GM10847 (cell line): ENCODE measurements around the gene ADGRG4.
"Not testable (repeated sequence)": the region's sequence is repeated elsewhere in the genome, so short reads cannot be mapped to it uniquely, and the experiment has no call there.

Experiments
- POLR2A ChIP-seq: IDR thresholded peaks from 2 replicates; pipeline ENCODE4 v1.6.1; 2011; ENCODE audit not compliant: insufficient read length; ENCODE audit errors: extremely low read depth

Gene ADGRG4, protein sequence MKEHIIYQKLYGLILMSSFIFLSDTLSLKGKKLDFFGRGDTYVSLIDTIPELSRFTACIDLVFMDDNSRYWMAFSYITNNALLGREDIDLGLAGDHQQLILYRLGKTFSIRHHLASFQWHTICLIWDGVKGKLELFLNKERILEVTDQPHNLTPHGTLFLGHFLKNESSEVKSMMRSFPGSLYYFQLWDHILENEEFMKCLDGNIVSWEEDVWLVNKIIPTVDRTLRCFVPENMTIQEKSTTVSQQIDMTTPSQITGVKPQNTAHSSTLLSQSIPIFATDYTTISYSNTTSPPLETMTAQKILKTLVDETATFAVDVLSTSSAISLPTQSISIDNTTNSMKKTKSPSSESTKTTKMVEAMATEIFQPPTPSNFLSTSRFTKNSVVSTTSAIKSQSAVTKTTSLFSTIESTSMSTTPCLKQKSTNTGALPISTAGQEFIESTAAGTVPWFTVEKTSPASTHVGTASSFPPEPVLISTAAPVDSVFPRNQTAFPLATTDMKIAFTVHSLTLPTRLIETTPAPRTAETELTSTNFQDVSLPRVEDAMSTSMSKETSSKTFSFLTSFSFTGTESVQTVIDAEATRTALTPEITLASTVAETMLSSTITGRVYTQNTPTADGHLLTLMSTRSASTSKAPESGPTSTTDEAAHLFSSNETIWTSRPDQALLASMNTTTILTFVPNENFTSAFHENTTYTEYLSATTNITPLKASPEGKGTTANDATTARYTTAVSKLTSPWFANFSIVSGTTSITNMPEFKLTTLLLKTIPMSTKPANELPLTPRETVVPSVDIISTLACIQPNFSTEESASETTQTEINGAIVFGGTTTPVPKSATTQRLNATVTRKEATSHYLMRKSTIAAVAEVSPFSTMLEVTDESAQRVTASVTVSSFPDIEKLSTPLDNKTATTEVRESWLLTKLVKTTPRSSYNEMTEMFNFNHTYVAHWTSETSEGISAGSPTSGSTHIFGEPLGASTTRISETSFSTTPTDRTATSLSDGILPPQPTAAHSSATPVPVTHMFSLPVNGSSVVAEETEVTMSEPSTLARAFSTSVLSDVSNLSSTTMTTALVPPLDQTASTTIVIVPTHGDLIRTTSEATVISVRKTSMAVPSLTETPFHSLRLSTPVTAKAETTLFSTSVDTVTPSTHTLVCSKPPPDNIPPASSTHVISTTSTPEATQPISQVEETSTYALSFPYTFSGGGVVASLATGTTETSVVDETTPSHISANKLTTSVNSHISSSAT (N-terminal part only)

DNA sequence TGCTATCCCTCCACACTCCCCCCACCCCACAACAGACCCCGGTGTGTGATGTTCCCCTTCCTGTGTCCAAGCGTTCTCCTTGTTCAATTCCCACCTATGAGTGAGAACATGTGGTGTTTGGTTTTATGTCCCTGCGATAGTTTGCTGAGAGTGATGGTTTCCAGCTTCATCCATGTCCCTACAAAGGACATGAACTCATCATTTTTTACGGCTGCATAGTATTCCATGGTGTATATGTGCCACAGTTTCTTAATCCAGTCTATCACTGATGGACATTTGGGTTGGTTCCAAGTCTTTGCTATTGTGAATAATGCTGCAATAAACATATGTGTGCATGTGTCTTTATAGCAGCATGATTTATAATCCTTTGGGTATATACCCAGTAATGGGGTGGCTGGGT is at the start of gene ADGRG4:
Gene ADGRG4, plus strand, starts transcription at position 243 of the 400 bp plus-strand sequence. CDS start 7,815 bp downstream, outside the sequence.
- TF ChIP-seq POLR2A = not testable (repeated sequence)

DNA sequence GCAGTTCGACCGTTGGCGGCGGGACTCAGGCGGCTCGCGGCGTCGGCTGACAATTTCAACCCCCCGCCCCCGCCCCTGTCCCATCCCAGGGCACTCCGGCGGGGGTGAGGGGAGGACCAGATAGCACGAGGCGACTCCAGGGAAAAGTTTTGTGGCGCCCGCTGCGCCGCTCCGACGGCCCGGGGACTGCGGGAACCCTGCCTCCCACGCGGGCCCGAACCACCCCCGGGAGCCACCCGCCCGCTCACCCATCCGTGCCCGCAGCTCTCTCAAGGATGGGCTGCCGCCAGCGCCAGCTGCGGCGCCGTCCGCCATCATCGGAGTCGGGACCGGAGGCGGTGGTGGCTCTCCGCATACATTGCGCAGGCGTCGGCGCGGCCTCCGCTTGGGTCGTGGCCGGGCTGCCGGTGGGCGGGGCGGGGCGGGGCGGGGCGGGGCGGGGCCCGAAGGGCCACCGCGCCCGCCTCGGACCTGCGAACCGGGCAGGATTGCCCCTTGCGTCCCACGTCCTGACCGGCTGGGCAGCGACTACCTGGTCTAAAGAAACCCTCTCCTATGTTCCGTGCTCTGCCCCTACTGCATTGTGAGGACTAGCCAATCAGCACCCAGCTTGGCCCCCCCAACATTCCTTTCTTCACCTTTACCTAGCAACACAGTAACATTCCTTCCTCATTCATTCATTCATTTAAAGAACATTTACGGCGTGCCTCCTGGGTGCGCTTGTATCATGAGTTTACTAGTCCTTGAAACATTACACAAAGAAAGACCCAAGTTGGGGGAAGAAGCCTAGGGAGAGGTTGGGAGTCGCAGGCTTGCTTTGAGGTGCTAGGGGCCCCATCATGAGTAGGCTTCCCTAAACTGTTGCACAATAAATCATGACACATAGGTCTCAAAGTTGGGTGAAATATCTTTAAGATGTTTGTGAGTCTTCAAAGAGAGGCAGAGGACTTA is 49.4 kb upstream of the ADGRG4 start, which contains the start of gene MAP7D3:
Gene MAP7D3, minus strand, starts transcription at position 360 of the 951 bp plus-strand sequence. Its CDS starts 42 bp downstream, at position 318.
- TF ChIP-seq POLR2A = peak; percentile 63

DNA sequence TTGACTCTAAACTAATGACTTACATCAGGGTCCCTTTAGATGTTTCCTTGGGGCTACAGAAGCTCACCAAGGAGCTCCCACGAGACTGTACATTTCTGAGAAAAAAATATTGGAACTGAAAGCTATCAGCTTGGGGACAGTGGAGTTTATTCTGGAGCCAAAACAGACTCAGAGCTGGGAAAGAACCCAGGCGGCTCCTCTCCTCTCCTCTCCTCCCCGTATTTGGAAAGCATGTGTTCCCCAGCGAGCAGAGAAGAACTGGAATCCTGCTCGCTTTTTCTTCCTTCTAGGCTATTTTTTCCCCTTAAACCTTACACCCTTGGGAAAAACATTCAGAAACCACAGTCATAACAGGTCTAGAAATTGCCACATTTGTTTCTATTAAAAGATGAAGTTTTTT is 45.2 kb upstream of the ADGRG4 start:
- TF ChIP-seq POLR2A = no peak

DNA sequence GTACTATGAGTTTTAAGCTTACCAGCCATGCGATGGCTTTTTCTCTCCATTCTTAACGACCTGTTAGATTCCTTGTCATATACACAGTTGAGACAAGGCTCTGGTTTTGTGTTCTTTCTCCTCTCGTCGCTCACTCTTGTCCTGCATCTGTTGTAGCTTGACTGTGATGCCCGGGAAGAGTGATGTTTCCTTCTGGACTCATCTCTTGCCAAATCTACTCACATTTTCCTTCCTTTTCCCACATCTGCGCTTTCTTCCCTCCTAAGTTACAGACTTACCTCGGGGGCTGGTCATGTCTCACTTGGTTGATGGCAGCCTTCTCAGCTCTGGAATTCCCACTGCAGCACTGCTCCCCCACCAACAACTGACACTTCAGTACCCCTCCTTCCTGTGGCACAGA is 44.7 kb upstream of the ADGRG4 start:
- no peak for TF ChIP-seq POLR2A

DNA sequence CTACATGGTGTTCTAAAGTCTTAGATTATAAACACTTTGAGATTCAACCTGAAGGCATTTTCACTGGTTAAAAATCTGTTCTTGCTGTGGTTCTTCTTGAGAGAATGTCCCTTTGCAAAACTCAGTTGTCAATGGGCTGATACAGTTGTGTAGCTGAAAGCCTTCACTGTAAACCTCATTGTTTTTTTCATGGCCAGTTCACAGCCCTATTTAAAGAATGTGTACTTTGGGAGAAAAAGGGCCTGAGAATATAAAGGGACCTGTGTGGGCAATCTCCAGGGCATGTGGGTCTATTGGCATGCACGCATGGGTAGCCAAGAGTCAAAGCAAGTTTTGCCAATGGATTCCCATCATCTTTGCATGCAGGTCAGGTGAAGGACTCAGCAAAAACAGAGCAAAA is 41.8 kb upstream of the ADGRG4 start:
- TF ChIP-seq POLR2A = no peak

DNA sequence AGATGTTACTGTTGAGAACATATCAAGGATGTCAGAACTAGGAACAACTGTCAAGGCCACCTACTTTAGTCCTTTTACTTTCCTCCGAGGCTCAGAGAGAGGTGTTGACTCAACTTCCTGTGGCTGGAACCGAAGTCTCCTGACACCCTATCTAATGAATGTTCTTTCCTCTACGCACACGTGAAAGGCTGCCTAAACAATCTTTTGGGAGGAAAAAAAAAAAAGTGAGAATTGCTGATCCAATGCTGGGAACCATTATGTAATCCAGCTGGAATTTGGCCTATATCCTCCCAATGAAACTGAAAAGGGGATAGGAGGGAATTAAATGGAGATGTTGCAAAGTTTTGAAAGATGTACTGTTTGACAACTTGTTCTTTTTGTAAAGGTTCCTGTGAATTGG is 41.2 kb upstream of the ADGRG4 start:
- no peak for TF ChIP-seq POLR2A

DNA sequence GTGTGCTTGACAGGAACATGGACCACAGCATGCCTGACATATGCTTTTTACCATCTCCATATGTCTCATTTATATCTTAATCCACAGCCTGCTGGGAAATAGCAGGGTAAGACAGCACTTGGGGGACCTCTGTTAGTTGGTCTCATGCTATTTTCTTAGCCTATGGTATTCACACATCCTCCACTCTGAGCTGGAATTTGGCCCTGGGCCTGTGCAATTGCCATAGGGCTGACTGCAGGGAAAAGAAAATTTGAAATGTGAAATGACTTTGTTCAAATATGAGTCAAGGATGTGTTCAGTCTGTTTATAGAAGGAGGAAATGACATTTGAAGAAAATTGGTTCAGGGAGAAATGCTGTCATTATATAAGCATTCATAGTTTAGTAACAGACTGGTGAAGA is 40.0 kb upstream of the ADGRG4 start:
- TF ChIP-seq POLR2A = no peak

DNA sequence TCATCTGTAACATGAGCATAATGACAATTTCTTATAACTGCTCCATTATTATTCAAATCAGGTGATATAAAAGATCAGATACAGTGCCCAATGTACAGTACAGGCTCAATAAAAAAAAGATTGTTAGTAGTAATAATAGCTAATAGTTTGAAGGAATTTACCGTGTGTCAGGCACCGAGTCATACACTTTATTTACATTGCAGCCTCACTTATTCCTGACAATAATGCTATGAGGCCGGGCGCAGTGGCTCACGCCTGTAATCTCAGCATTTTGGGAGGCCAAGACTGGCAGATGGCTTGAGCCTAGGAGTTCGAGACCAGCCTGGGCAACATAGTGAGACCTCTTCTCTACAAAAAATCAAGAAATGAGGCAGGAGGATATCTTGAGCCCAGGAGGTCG is 39.4 kb upstream of the ADGRG4 start:
- no peak for TF ChIP-seq POLR2A

DNA sequence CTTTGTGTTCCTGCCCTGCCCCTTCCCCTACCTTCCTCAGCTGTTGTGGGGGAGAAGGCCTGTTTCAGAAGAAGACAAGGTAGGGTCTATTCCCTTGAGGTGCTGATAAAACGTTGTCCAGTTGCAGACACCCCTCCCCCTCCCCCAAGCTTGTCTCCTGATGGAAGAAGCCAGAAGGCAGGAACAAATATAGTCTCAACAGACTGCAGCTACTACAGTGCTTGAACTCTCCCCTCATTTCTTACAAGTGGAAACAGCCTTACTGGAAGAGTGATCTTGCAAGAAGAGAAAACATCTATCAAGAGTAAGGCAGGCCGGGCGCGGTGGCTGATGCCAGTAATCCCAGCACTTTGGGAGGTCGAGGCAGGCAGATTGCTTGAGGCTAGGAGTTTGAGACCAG is 38.5 kb upstream of the ADGRG4 start:
- no peak for TF ChIP-seq POLR2A

DNA sequence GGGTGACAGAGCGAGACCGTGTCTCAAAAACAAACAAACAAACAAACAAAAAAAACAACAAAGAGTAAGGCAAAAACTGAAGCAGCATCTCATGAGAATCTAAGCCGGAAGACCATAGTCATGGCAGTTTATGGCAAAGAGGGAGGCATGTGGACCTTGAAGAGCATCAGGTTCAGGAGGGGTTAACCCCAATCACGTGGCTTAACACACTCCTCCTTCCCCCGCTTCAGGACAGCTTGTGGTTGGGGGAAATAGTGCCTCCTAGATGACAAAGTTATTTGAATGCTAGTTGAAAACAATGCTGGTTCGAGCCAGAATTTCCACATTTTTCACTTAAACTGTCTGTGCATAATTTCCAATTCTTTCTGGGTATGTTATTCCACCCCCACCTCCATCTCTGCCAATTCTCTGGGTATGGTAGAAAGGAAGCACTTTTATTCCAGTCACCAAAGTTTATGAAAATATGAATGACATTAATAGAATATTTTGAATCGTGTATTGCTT is 37.9 kb upstream of the ADGRG4 start:
- TF ChIP-seq POLR2A = no peak

DNA sequence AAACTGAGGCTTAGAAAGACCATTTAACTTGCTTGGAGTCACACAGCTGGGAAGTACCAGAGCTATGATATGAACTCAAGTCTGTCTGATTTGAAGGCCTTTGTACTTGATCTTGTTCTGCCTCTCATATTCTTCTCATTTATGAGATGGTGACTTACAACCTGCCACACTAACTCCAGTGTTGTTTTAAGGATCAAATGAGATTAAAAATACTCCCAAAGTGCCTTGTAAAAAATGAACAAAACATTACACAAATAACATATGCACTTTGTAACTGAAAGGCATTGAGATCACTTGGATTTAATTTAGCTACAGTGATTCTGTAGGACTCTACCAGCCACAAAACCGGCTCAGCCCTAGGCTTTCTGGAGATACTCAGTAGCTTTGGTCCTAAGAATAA is 33.9 kb upstream of the ADGRG4 start:
- no peak for TF ChIP-seq POLR2A

DNA sequence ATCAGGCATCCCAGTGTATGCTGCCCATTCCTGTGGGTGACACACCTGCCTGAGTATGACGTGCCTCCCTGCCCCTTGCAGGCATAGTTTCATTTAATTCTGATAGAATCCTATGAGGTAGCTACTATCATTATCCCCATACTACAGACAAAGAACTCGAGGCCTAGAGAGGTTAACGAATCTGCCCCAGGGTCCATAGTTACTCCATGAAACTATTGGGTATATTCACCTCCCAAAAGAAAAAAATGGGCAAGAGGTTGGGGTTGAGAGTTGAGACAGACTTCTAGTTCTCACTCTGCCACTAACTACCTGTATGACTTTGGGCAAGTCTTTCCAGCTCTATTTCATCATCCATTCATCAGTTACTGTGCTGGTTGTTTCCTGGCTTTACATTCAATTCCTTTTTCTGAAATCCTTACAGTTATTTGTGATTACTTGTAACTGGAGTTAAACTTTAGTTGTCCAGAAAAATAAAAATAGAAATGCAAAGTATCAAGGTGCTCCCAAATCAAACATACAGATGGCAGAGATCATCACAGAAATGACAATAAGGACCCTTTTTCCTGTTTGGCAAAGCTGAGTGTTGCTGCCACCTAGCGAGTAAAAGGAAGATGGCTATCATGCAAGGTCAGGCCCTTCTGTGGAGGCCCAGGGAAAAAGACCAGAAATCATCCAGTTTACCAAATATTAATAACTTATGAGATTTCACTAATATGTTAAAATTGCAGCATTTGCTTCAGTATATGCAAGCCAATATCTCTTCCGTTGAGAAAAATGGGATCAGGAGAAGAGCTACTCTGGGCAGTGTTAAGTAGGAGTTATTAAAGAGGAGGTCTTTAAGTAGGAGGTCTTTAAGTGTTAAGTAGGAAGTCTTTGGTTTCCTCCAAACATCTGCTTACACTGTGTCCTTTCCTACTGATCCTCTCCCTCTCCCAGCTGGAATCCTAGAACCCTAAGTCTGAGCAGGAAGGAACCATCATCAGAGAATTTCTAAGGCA is 32.4 kb upstream of the ADGRG4 start:
- TF ChIP-seq POLR2A = no peak

DNA sequence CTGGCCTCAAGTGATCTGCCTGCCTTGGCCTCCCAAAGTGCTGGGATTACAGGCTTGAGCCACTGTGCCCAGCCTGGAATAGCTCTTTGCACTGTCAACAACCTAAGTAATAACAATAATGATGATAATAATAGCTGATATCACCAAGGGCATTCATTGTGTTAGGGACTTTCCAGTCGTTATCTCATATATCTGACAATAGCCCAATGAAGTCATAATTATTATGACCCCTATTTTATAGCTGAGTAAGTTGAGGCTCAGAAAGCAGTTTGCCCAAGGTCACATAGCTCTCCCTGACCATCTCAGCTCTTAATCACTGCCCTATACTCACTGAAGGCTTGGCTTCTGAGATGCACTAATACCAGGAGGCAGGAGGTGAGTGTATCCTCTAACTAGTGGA is 30.8 kb upstream of the ADGRG4 start:
- TF ChIP-seq POLR2A = no peak
